Transverse colon (tissue), 4 donors: ENCODE data around the gene FCHSD2.

ENCODE experiments used
- CTCF ChIP-seq, 5 experiments: fragments of 200-600 bp in 3 of 5; fragments of 450-650 bp in 2 of 5; sonication (generic) in 3 of 5; IDR thresholded peaks; 1 replicate in 2 of 5; 2 replicates in 3 of 5; pipeline ENCODE4 v1.5.1; 2016 to 2017; ENCODE audit warnings: antibody characterized with exemption in 5 of 5, inconsistent platforms in 3 of 5, mild to moderate bottlenecking in 2 of 5, moderate library complexity in 1 of 5
- POLR2A ChIP-seq: fragments of 450-650 bp; IDR thresholded peaks from one replicate; pipeline ENCODE4 v1.6.1; 2016; ENCODE audit warnings: antibody characterized with exemption, mild to moderate bottlenecking, moderate library complexity
- POLR2AphosphoS5 ChIP-seq, 3 donors: sonication (generic); formaldehyde crosslinking; IDR thresholded peaks; one replicate each; pipeline ENCODE4 v1.6.1; 2016; ENCODE audit warnings: antibody characterized with exemption in 3 of 3

- TF ChIP-seq CTCF (IDR thresholded peaks at IDR 0.05) (no peak), POLR2A (no peak), POLR2AphosphoS5 (IDR thresholded peaks at IDR 0.05) (no peak)
Measured at GRCh38 chr11:73028611-73029010, 113.5 kb downstream of the FCHSD2 start.
